K562 (cell line): ENCODE measurements around the gene MYL10. TPM values are rescaled to one million over a fixed set of nuclear protein-coding genes. Genes with fewer than 3 reads are reported as not detected.
A peak's percentile ranks its signal among the peaks of the same experiment; 100 is the strongest.

Experiments
- ATAC-seq: fragments of 200-7000 bp; cut with Tn5 transposase; 3 replicates; pipeline ENCODE4 v1.9.1; 2020; ENCODE audit warnings: moderate library complexity
- BruUV-seq: library from RNA; stranded (reverse); fragments of 400-500 nt; replicated peaks from 2 replicates; lab custom pipeline; 2021; lab: Mats Ljungman, UMichigan
- CTCF ChIA-PET: fragments of 300-600 bp; formaldehyde crosslinking; extraction: SDS; loops from one replicate; lab custom pipeline; 2021; ENCODE audit warnings: low intra/inter-chr PET ratio; lab: Yijun Ruan, JAX
- POLR2A ChIA-PET: fragments of 300-600, 350-650 bp; sonication (Branson Sonifier 250); formaldehyde crosslinking; extraction: SDS; loops from one replicate; lab custom pipeline; 2021; ENCODE audit warnings: antibody characterized with exemption, inconsistent platforms; lab: Yijun Ruan, JAX
- DNase-seq, 4 experiments: peaks; one replicate each; pipeline versions ENCODE4 v3.0.0 to v3.0.0-alpha.2; 2011 to 2018; ENCODE audit warnings: low spot score in 3 of 4, mixed read lengths in 3 of 4; ENCODE audit errors: extremely low read depth in 1 of 4
- FAIRE-seq: peaks from 2 replicates; lab custom pipeline; 2011; peaks lifted over from hg19 to GRCh38; lab: Jason Lieb, UNC
- H2AFZ ChIP-seq: 2 replicates; pipeline ENCODE4 v1.6.0; 2011; ENCODE audit warnings: low read depth, low read length, control low read depth, inconsistent platforms
- H3K27ac ChIP-seq: fragments of 200-600 bp; 3 replicates; pipeline ENCODE4 v1.8.0; 2011; ENCODE audit warnings: low read depth, mild to moderate bottlenecking, control low read depth, inconsistent platforms, low read length, moderate library complexity, mixed read lengths; ENCODE audit errors: extremely low read depth
- H3K27me3 ChIP-seq, 2 experiments: fragments of 300-600 bp in 1 of 2; 2 replicates in 1 of 2; 3 replicates in 1 of 2; pipeline versions ENCODE4 v1.6.0 to v1.8.0; 2011; ENCODE audit warnings: inconsistent platforms in 2 of 2, low read length in 2 of 2, mild to moderate bottlenecking in 1 of 2, mixed read lengths in 1 of 2, moderate library complexity in 1 of 2; ENCODE audit not compliant: control insufficient read depth in 2 of 2, insufficient read depth in 2 of 2
- H3K36me3 ChIP-seq: fragments of 300-600 bp; 3 replicates; pipeline ENCODE4 v1.8.0; 2011; ENCODE audit warnings: mild to moderate bottlenecking, low read length, inconsistent platforms; ENCODE audit not compliant: control insufficient read depth, insufficient read depth
- H3K4me1 ChIP-seq, 2 experiments: fragments of 200-600 bp in 1 of 2; replicated peaks in 1 of 2; 2 replicates in 1 of 2; 3 replicates in 1 of 2; pipeline versions ENCODE4 v1.5.1 to v1.8.0; 2011; ENCODE audit warnings: inconsistent platforms in 2 of 2, low read length in 2 of 2, mild to moderate bottlenecking in 1 of 2, mixed read lengths in 1 of 2, moderate library complexity in 1 of 2; ENCODE audit not compliant: control insufficient read depth in 2 of 2, insufficient read depth in 2 of 2
- H3K4me2 ChIP-seq: 2 replicates; pipeline ENCODE4 v1.6.1; 2011; ENCODE audit warnings: low read length, control low read depth, inconsistent platforms, mixed read lengths; ENCODE audit not compliant: insufficient read depth
- H3K4me3 ChIP-seq: fragments of 200-600 bp; sonication (generic), shearing (Covaris generic); 2 replicates; pipeline ENCODE4 v1.5.1; 2016; ENCODE audit warnings: control low read depth, inconsistent platforms
- H3K79me2 ChIP-seq: fragments of 200-600 bp; 3 replicates; pipeline ENCODE4 v1.8.0; 2011; ENCODE audit warnings: low read length, inconsistent platforms; ENCODE audit not compliant: control insufficient read depth, insufficient read depth
- H3K9ac ChIP-seq, 2 experiments: 2 replicates each; pipeline versions ENCODE4 v1.6.0 to v1.6.1; 2011; ENCODE audit warnings: low read depth in 2 of 2, low read length in 2 of 2, control low read depth in 1 of 2, inconsistent platforms in 1 of 2, mild to moderate bottlenecking in 1 of 2, mixed read lengths in 1 of 2; ENCODE audit not compliant: insufficient read depth in 1 of 2
- H3K9me1 ChIP-seq: one replicate; pipeline ENCODE4 v1.6.0; 2011; ENCODE audit warnings: inconsistent platforms, mild to moderate bottlenecking, low read length, moderate library complexity; ENCODE audit not compliant: control insufficient read depth, insufficient read depth
- H3K9me3 ChIP-seq: replicated peaks from 2 replicates; pipeline ENCODE4 v1.5.1; 2011; ENCODE audit warnings: low read depth, low read length, inconsistent platforms; ENCODE audit not compliant: control insufficient read depth, insufficient read depth
- H4K20me1 ChIP-seq: replicated peaks from 2 replicates; pipeline ENCODE4 v1.6.1; 2011; ENCODE audit warnings: low read length, inconsistent platforms, mixed read lengths; ENCODE audit not compliant: control insufficient read depth, insufficient read depth
- ADNP ChIP-seq: fragments of 200-800 bp; sonication (Bioruptor generic); IDR thresholded peaks from 2 replicates; pipeline ENCODE4 v1.6.1; 2016; ENCODE audit warnings: missing genetic modification characterization, missing compliant biosample characterization
- ARNT ChIP-seq, 2 experiments: fragments of 450-650 bp; IDR thresholded peaks; 2 replicates each; pipeline ENCODE4 v1.6.1; 2016; ENCODE audit warnings: mild to moderate bottlenecking in 1 of 2
- EP400 ChIP-seq: fragments of 450-650 bp; IDR thresholded peaks from 2 replicates; pipeline ENCODE4 v1.6.1; 2017; ENCODE audit warnings: antibody characterized with exemption, mild to moderate bottlenecking, moderate library complexity
- ETV6 ChIP-seq, 3 experiments: fragments of 150-350 bp in 1 of 3; sonication (generic) in 1 of 3; formaldehyde crosslinking in 1 of 3; IDR thresholded peaks; 2 replicates each; pipeline versions ENCODE4 v1.6.1 to v1.8.0; 2014 to 2022; ENCODE audit warnings: borderline replicate concordance in 2 of 3, low read depth in 2 of 3, antibody characterized with exemption in 1 of 3, low read length in 1 of 3, mild to moderate bottlenecking in 1 of 3, missing genetic modification reagents in 1 of 3
- FOXP1 ChIP-seq: sonication (generic); formaldehyde crosslinking; IDR thresholded peaks from 2 replicates; pipeline ENCODE4 v1.8.0; 2022; ENCODE audit warnings: mild to moderate bottlenecking, missing genetic modification reagents
- HMG20B ChIP-seq: fragments of 250-450 bp; sonication (Bioruptor Pico); IDR thresholded peaks from 2 replicates; pipeline ENCODE4 v1.5.0; 2021; ENCODE audit warnings: mild to moderate bottlenecking
- HSF4 ChIP-seq: fragments of 250-450 bp; sonication (Bioruptor Pico); IDR thresholded peaks from 2 replicates; pipeline ENCODE4 v2.1.2; 2022; ENCODE audit warnings: mild to moderate bottlenecking, moderate library complexity, borderline replicate concordance
- KLF16 ChIP-seq: IDR thresholded peaks from 2 replicates; pipeline ENCODE4 v1.6.1; 2016; ENCODE audit warnings: antibody characterized with exemption
- MED1 ChIP-seq: sonication (generic); formaldehyde crosslinking; IDR thresholded peaks from 2 replicates; pipeline ENCODE4 v1.8.1; 2023; ENCODE audit warnings: missing genetic modification reagents, borderline replicate concordance
- MEF2D ChIP-seq: conservative IDR thresholded peaks from 2 replicates; pipeline ENCODE4 v1.6.1; 2016; ENCODE audit warnings: low read depth, missing genetic modification characterization, missing compliant biosample characterization
- MYNN ChIP-seq, 2 experiments: sonication (generic); formaldehyde crosslinking in 1 of 2; IDR thresholded peaks; 2 replicates each; pipeline versions ENCODE4 v1.5.0 to v1.6.1; 2016 to 2020; ENCODE audit warnings: antibody characterized with exemption in 1 of 2, missing genetic modification reagents in 1 of 2
- SP1 ChIP-seq: sonication (generic); formaldehyde crosslinking; IDR thresholded peaks from 2 replicates; pipeline ENCODE4 v1.8.1; 2022; ENCODE audit warnings: mild to moderate bottlenecking, missing genetic modification reagents
- XRCC3 ChIP-seq: fragments of 450-650 bp; IDR thresholded peaks from 2 replicates; pipeline ENCODE4 v1.6.1; 2017; ENCODE audit warnings: mild to moderate bottlenecking, moderate library complexity
- ZKSCAN8 ChIP-seq: fragments of 200-800 bp; sonication (Bioruptor generic); IDR thresholded peaks from 2 replicates; pipeline ENCODE4 v1.6.1; 2016; ENCODE audit warnings: missing genetic modification characterization, missing compliant biosample characterization
- ZNF282 ChIP-seq: sonication (generic); formaldehyde crosslinking; IDR thresholded peaks from 2 replicates; pipeline ENCODE4 v1.8.1; 2023; ENCODE audit warnings: missing genetic modification reagents
- ZNF699 ChIP-seq: fragments of 250-450 bp; sonication (Bioruptor Pico); IDR thresholded peaks from 2 replicates; pipeline ENCODE4 v1.8.0; 2021; ENCODE audit warnings: mild to moderate bottlenecking, moderate library complexity; ENCODE audit not compliant: insufficient replicate concordance
- ZNF707 ChIP-seq: fragments of 250-450 bp; sonication (Bioruptor Pico); conservative IDR thresholded peaks from 2 replicates; pipeline ENCODE4 v1.8.0; 2022; ENCODE audit warnings: inconsistent platforms, mild to moderate bottlenecking, moderate library complexity
- WGBS: fragments of 100-300 bp; shearing (Covaris generic); methylation state at CpG from one replicate; pipeline ENCODE4 v1.1.6; 2016; ENCODE audit warnings: low coverage, mixed read lengths; ENCODE audit not compliant: insufficient coverage; ENCODE audit errors: missing lambda C conversion rate; 5-methylcytosine and 5-hydroxymethylcytosine counted together
- in situ Hi-C: fragments of 300-500 bp; cut with MboI; formaldehyde crosslinking; loops from 4 replicates; pipeline ENCODE4 v1.15.0; 2018; ENCODE audit warnings: inconsistent platforms, mixed read lengths
- intact Hi-C: fragments of 100-400 bp; cut with micrococcal nuclease; formaldehyde crosslinking; loops from 2 replicates; pipeline ENCODE4 v1.14.2; 2022
- polyA plus RNA-seq, 8 experiments: library from polyadenylated mRNA; depleted of rRNA in 4 of 8; stranded (reverse) in 5 of 8; unstranded in 3 of 8; fragments of >200 nt; fragmentation: Nextera tagmentation in 2 of 8; fragmentation: Illumina TruSeq in 1 of 8; extraction: Ambion mirVana in 2 of 8; extraction: Trizol in 1 of 8; gene quantifications; 2 replicates each; pipeline versions ENCODE4 v1.2.1 to v1.2.3, GENCODE V29; 2011 to 2014; ENCODE audit warnings: inconsistent platforms in 1 of 8, missing spikeins in 1 of 8
- total RNA-seq, 7 experiments: library from RNA; depleted of rRNA in 6 of 7; stranded (reverse); fragments of >200 nt in 6 of 7; fragmentation: Illumina TruSeq in 2 of 7; extraction: Trizol in 2 of 7; gene quantifications; 2 replicates each; pipeline versions ENCODE4 v1.2.1 to v1.2.3, GENCODE V29; 2011 to 2021; ENCODE audit warnings: low replicate concordance in 1 of 7

Gene MYL10
- total and polyA plus RNA-seq, 9 of the 15 experiments (the other 6 are each of a cell fraction or from before 2014, with no cell fraction given): not detected

- no peak for TF ChIP-seq ZNF707
These were observed 46.1 kb downstream of the MYL10 start (continued) for GRCh38 chr7:101582971-101583370.

GRCh38 chr7:101581891-101582290, 47.2 kb downstream of the MYL10 start:
- intact Hi-C loops: no loop called here
- no peak overlapping the region for H3K27ac ChIP-seq
- DNase-seq (no peak), FAIRE-seq (no peak), ATAC-seq (no peak)
- peaks cover 5% of the 10 kb centered on the region; the same call in 1 of the 2 replicates for H3K9me3 ChIP-seq
- BruUV-seq: no TSS peak
- WGBS: 0% methylated on average over 10 of the region's 10 CpGs
- 0 out of 5 replicates have a peak, but pooled peaks cover 0 to 4% of the 10 kb centered on the region in 2 experiments for H3K4me1 ChIP-seq
- H3K27me3 ChIP-seq: peaks cover 14 to 39% of the 10 kb centered on the region in 2 experiments; a peak in 4 of 5 replicates
- peak overlapping the region in 1 of 2 experiments; percentile 13; a peak in 1 of 4 replicates for H3K9ac ChIP-seq
- CTCF ChIA-PET: no interaction called here
- POLR2A ChIA-PET: interaction anchor here (1.7 kb wide), 1 partner anchor 18 kb away, joined by 3 read pairs; no protein-coding TSS in a partner anchor
- H3K4me3 ChIP-seq: no peak overlapping the region
- no peaks in the 10 kb centered on the region for H4K20me1 ChIP-seq
- in situ Hi-C loops: no loop called here
- no peak overlapping the region for H2AFZ ChIP-seq
- H3K4me2 ChIP-seq: no peak overlapping the region
- H3K79me2 ChIP-seq: no peaks in the 10 kb centered on the region
- H3K9me1 ChIP-seq: no peaks in the 10 kb centered on the region
- TF ChIP-seq ZNF699 (CRISPR knock-in tag) (no peak), HSF4 (CRISPR knock-in tag) (no peak), FOXP1 (CRISPR knock-in tag) (no peak), EP400 (no peak), MEF2D (tag) (no peak), ZNF282 (no peak), XRCC3 (no peak), ARNT (IDR thresholded peaks at IDR 0.05) (no peak), ADNP (no peak), MYNN (IDR thresholded peaks at IDR 0.05) (no peak), MYNN (CRISPR knock-in tag; IDR thresholded peaks at IDR 0.05) (no peak), HMG20B (CRISPR knock-in tag) (no peak), SP1 (CRISPR knock-in tag) (no peak), ETV6 (IDR thresholded peaks at IDR 0.05; ENCODE audit: borderline replicate concordance in 1 of 2, low read depth in 2 of 2, low read length in 1 of 2) (no peak), ETV6 (CRISPR knock-in tag; IDR thresholded peaks at IDR 0.05; ENCODE audit: borderline replicate concordance) (no peak), MED1 (CRISPR knock-in tag) (no peak), ZKSCAN8 (CRISPR knock-in tag) (no peak), KLF16 (no peak)
- H3K36me3 ChIP-seq: no peaks in the 10 kb centered on the region
